Measurements from ENCODE around the gene DTNBP1. TPM values are rescaled to one million over a fixed set of nuclear protein-coding genes. Genes with fewer than 3 reads are reported as not detected.

The DTNBP1 gene
- total RNA-seq, 3 donors from 2014 or later: 19.6 to 31.8 (median 25.0) TPM

DNA sequence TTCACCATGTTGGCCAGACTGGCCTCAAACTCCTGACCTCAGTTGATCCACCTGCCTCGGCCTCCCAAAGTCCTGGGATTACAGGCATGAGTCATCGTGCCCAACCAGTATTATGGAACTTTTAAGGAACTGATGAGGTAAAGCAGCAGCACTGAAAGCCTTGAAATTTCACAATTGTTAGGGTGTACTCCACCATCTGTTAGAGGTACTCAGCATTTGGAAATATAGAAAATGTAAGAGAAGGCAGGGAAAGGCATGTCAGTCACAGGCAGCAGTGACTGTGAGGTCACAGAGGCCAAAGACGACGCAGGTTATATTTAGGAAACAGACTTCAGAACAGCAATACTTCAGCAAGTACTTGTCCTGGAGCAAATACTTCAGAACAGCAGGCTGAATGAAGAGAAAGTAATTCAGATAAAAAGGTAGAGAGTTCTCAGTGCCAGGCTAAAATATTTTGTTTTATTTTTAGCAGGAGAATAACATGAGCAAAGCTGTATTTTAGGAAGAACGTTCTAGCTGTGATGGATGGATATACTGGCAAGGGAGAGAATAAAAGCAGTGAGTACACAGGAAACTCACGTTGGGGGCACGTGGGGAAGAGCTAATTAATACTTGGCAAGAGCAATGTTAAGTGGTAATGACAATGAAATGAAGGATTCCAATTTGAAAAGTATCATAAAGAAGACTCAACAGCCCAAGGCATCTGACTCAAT lies 67.2 kb downstream of the DTNBP1 start:
- ATAC-seq (no peak), DNase-seq (no peak)
- intact Hi-C loops (cut with DNase I, micrococcal nuclease): no loop called here
- Histone ChIP-seq H3K4me1 (ENCODE audit: low read depth) (no peaks in the 10 kb centered on the region), H3K36me3 (ENCODE audit: low read depth) (no peaks in the 10 kb centered on the region), H3K4me3 (no peak overlapping the region), H3K9me3 (no peaks in the 10 kb centered on the region)
- TF ChIP-seq, protein P1, sequence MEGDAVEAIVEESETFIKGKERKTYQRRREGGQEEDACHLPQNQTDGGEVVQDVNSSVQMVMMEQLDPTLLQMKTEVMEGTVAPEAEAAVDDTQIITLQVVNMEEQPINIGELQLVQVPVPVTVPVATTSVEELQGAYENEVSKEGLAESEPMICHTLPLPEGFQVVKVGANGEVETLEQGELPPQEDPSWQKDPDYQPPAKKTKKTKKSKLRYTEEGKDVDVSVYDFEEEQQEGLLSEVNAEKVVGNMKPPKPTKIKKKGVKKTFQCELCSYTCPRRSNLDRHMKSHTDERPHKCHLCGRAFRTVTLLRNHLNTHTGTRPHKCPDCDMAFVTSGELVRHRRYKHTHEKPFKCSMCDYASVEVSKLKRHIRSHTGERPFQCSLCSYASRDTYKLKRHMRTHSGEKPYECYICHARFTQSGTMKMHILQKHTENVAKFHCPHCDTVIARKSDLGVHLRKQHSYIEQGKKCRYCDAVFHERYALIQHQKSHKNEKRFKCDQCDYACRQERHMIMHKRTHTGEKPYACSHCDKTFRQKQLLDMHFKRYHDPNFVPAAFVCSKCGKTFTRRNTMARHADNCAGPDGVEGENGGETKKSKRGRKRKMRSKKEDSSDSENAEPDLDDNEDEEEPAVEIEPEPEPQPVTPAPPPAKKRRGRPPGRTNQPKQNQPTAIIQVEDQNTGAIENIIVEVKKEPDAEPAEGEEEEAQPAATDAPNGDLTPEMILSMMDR (IDR thresholded peaks at IDR 0.05): no peak

DNA sequence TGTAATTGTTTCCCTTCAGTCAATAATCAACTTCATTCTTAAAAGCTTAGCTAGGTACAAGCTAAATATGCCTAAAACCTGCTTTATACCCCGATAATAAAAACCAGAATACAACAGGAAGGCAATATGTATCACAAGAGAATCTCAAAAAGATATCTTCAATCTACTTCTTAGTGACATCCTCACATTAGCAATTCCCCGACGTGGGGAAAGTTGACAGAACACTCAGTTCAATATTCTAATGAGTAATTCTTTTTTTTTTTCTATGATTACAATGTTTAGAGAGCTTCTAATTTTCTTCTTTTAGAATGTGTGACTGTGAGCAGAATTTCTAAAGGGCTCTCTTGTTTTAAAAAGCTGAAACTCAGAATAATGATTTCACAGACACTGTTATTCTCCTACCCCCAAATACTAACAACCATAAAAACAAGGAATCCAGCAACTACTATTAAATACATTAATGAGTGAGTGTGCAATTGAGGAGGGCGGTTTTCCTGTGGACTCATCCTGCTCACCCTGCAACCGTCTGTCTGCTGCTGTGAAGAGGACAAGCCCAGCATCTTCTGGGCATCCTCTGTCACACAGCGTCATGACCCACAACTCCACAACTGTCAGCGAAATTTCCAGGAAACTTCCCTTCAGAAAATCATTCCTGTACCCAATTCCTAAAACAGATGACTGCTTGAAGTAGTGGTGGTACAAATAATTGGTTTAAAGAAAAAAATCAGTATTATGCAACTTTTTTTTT lies 68.1 kb downstream of the DTNBP1 start:
- DNase-seq (no peak), ATAC-seq (no peak)
- Histone ChIP-seq H3K4me1 (ENCODE audit: low read depth) (no peaks in the 10 kb centered on the region), H3K9me3 (no peaks in the 10 kb centered on the region), H3K36me3 (ENCODE audit: low read depth) (no peaks in the 10 kb centered on the region), H3K4me3 (no peak overlapping the region)
- intact Hi-C loops (cut with DNase I, micrococcal nuclease): no loop called here
- TF ChIP-seq, protein P1 (IDR thresholded peaks at IDR 0.05): no peak

DNA sequence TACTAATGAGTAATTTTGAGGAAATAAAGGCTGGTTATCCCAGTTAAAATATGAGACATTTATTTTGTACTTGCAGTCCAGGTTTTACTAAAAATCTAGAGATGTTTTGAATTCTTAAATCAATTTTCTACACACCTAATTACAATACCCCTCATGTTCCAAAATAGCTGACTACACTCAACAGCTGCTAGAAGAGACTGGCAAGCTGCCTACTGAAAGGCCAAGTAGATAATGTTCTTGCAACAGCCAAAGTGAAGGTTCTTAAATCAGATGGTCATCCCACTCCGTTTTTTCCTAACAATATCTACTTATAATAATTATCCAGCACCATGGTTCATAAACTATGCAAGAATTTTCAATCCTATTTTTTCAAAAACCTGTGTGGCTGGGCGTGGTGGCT lies 69.0 kb downstream of the DTNBP1 start:
- intact Hi-C loops (cut with DNase I, micrococcal nuclease): no loop called here
- TF ChIP-seq, protein P1 (IDR thresholded peaks at IDR 0.05): no peak

DNA sequence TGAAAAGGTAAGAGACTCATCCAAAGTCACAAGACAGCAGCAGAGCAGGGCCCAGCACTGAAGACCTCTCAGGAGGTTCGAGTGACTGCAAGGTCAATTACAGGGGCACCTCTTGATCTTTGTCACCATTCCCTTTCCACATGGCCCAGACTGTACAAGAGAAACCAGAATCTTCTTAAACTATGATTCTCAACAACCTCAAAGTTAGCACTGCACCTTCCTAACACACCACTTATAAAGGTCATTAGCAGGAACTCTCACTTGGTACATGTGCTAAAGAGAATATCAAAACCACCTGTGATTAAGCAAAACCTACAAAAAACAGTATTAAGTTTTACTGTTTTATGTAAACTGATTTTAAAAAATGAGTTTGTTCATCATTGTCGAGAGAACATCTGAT lies 70.2 kb downstream of the DTNBP1 start:
- no peak for ATAC-seq
- Histone ChIP-seq H3K4me3 (no peak overlapping the region), H3K9me3 (no peaks in the 10 kb centered on the region), H3K4me1 (ENCODE audit: low read depth) (no peaks in the 10 kb centered on the region), H3K36me3 (ENCODE audit: low read depth) (no peaks in the 10 kb centered on the region)
- TF ChIP-seq, protein P1 (IDR thresholded peaks at IDR 0.05): no peak
- intact Hi-C loops (cut with DNase I, micrococcal nuclease): no loop called here
- DNase-seq: no peak

More for the DNA sequence above, 69.0 kb downstream of the DTNBP1 start:
- no peaks in the 10 kb centered on the region for H3K4me1 ChIP-seq (ENCODE audit: low read depth)
- no peaks in the 10 kb centered on the region for H3K36me3 ChIP-seq (ENCODE audit: low read depth)
- DNase-seq (no peak), ATAC-seq (no peak)
- no peaks in the 10 kb centered on the region for H3K9me3 ChIP-seq
- H3K4me3 ChIP-seq: no peak overlapping the region

DNA sequence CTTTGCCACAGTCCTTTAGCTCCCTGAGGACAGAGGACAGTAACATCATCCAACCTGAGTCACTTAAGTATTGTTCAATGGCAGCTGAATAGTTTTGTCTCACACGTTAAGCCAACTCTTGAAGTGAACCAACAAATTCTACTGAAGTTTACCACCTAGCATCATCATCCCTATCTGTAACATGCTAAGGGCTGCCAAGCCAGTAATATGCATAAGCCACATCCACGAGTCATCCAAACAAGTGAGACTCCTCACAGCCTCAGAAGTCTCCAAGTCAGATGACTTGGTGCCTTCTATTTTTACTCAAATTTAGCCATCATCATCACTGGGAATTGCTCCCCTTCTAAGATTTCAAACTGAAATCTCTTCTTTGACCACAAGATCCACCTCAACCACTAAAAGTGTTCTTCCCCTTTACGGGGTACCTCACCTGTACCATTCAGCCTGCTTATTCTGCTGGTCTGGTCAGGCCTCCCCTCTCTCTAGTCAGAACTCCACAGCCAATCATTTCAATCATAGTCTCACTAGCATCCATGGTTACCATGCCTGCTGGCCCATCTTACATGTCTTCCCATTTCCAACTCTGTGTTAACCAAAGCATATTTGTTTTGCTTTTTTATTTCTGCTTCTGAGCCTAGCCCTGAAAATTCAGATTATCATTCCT lies 73.7 kb downstream of the DTNBP1 start:
- H3K9me3 ChIP-seq: no peaks in the 10 kb centered on the region
- H3K4me1 ChIP-seq (ENCODE audit: low read depth): no peaks in the 10 kb centered on the region
- ATAC-seq (no peak), DNase-seq (no peak)
- H3K36me3 ChIP-seq (ENCODE audit: low read depth): no peaks in the 10 kb centered on the region
- TF ChIP-seq, protein P1 (IDR thresholded peaks at IDR 0.05): no peak
- intact Hi-C loops (cut with DNase I, micrococcal nuclease): no loop called here
- H3K4me3 ChIP-seq: no peak overlapping the region
